Kidney epithelial cell (primary cell): Measurements from ENCODE around the gene DPEP3. TPM values are rescaled to one million over a fixed set of nuclear protein-coding genes. Genes with fewer than 3 reads are reported as not detected.

Experiments used
- DNase-seq: peaks from one replicate; pipeline ENCODE4 v3.0.0-alpha.2; 2010; ENCODE audit warnings: low read depth
- H3K27me3 ChIP-seq: 2 replicates; pipeline ENCODE4 v1.6.0; 2011; ENCODE audit warnings: low read length; ENCODE audit not compliant: control insufficient read depth, insufficient read depth
- H3K36me3 ChIP-seq: 2 replicates; pipeline ENCODE4 v1.5.1; 2011; ENCODE audit warnings: low read length; ENCODE audit not compliant: control insufficient read depth, insufficient read depth
- H3K4me3 ChIP-seq: 2 replicates; pipeline ENCODE4 v1.5.1; 2011; ENCODE audit warnings: low read depth, mild to moderate bottlenecking, control low read depth, low read length
- CTCF ChIP-seq: IDR thresholded peaks from 2 replicates; pipeline ENCODE4 v1.5.1; 2011; ENCODE audit warnings: mild to moderate bottlenecking, moderate library complexity, low read length, control low read depth, inconsistent platforms; ENCODE audit not compliant: insufficient read depth, poor library complexity, severe bottlenecking
- total RNA-seq: library from RNA; depleted of rRNA; stranded (reverse); fragments of >200 nt; gene quantifications from 2 replicates; pipeline ENCODE4 v1.2.3, GENCODE V29; 2015

DPEP3 gene
- total RNA-seq: not detected in 2 replicates

GRCh38 chr16:67979955-67980678, at the start of gene DPEP3:
Gene DPEP3, minus strand, starts transcription at chr16:67980499. Its CDS starts 119 bp downstream, at chr16:67980380.
- DNase-seq: no peak
- H3K27me3 ChIP-seq: peaks cover 22% of the 10 kb centered on the region
- TF ChIP-seq CTCF: peak; percentile 44
- no peaks in the 10 kb centered on the region for H3K36me3 ChIP-seq
- H3K4me3 ChIP-seq: no peak within 1 kb of the TSS

DNA sequence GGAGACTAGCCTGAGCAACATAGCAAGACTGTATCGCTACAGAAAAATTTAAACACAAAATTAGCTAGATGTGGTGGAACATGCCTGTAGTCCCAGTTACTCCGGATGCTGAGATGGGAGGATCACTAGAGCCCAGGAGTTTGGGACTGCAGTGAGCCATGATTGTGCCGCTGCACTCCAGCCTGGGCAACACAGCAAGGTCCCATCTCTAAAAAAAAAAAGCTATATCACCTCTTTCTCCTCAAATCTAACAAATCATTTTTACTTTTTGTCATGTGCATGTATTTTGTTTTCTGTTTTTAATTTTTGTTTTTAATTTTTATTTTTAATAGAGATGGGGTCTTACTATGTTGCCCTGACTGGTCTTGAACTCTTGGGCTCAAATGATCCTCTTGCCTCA, 48.7 kb upstream of the DPEP3 start:
- no peak for TF ChIP-seq CTCF
- Histone ChIP-seq H3K27me3 (no peaks in the 10 kb centered on the region), H3K36me3 (no peaks in the 10 kb centered on the region), H3K4me3 (no peak overlapping the region)
- DNase-seq: no peak

GRCh38 chr16:68022728-68023537, 42.6 kb upstream of the DPEP3 start, which contains the start of the genes DDX28 and DUS2:
Gene DDX28, minus strand, starts transcription at chr16:68023232. Its CDS starts 30 bp downstream, at chr16:68023202.
Gene DUS2, plus strand, starts transcription at chr16:68023284. Its CDS starts 14,740 bp downstream, at chr16:68038024.
- DNase-seq: peak; percentile 51

DNA sequence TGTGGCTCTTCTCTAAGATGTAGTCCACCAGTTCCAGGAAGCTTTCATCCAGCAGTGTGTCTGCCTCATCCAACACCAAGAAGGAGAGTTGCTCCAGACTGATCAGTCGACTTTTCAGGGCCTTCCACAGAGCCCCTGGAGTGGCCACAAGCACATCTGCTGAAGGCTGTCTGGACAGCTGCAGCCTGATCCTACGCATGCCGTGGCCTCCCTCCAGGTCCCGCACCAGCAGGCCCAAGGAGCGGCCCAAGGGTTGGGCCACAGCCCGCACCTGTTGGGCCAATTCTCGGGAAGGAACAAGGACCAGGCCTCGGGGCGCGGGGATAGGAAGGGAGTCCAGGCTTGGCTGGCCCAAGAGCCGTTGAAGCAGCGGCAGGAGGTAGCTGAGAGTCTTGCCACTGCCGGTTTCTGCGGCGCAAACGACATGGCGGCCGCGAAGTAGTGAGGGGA, 42.0 kb upstream of the DPEP3 start:
- no peaks in the 10 kb centered on the region for H3K27me3 ChIP-seq
- peak overlapping the region; percentile 75 for H3K4me3 ChIP-seq
- no peaks in the 10 kb centered on the region for H3K36me3 ChIP-seq
- no peak for DNase-seq
- TF ChIP-seq CTCF: no peak

More at GRCh38 chr16:68022728-68023537, 42.6 kb upstream of the DPEP3 start, which contains the start of the genes DDX28 and DUS2:
- peak within 1 kb of the TSS; percentile 75 for H3K4me3 ChIP-seq
- H3K27me3 ChIP-seq: no peaks in the 10 kb centered on the region
- TF ChIP-seq CTCF: no peak
- no peaks in the 10 kb centered on the region for H3K36me3 ChIP-seq

GRCh38 chr16:68021490-68021889, 41.2 kb upstream of the DPEP3 start:
- no peak for TF ChIP-seq CTCF
- Histone ChIP-seq H3K36me3 (no peaks in the 10 kb centered on the region), H3K4me3 (no peak overlapping the region), H3K27me3 (no peaks in the 10 kb centered on the region)
- DNase-seq: no peak
